H54 (cell line): ENCODE results near the gene EXOSC10.
"Not testable (repeated sequence)": the region's sequence is repeated elsewhere in the genome, so short reads cannot be mapped to it uniquely, and the experiment has no call there.

Experiments used
- DNase-seq: peaks from one replicate; pipeline ENCODE4 v3.0.0; 2011; ENCODE audit warnings: low spot score, mixed read lengths; ENCODE audit not compliant: insufficient read length
- FAIRE-seq: peaks from 3 replicates; lab custom pipeline; 2011; peaks lifted over from hg19 to GRCh38; lab: Jason Lieb, UNC
- POLR2A ChIP-seq: IDR thresholded peaks from 2 replicates; pipeline ENCODE4 v1.6.1; 2011; ENCODE audit warnings: low read depth, mild to moderate bottlenecking, low read length

Gene EXOSC10

DNA sequence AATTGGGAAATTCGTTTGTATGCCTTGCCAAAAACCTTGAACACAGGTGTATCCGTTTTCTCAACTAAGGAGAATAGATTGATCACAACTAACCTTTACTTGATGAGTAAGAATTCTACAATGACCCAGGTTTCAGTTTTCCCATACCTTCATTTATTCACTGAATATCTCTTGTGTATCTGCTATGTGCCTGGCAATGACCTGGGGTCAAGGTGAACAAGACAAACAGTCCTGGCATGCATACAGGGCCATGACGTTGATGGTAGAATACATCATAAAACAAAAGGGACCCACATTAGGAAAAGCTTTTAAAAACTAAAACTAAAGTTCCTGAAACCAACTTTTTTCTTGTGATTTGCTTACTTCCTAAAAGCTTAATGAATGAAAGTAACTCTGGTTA is 32.1 kb upstream of the EXOSC10 start:
- FAIRE-seq (no peak), DNase-seq (no peak)
- TF ChIP-seq POLR2A: no peak

DNA sequence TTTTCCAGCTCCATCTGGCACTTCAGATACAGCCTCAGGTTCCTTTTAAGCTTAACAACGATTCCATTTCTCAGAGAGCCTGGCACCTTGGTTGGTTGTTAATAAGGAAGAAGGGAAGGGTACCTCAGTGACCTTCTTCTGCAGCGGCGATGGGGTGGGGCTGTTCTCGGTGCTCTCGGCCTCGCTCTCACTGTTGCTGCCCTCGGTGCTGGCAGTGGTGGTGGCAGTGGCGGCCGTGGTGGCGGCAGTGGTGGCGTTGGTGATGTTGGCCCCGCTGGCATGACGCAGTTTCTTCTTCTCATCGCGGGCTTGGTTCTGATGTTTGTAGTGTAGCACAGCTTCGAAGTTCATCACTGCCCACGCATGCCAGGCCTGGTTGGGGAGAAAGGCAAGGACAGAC is 30.7 kb upstream of the EXOSC10 start:
- FAIRE-seq: no peak
- DNase-seq: no peak
- no peak for TF ChIP-seq POLR2A

- no peak for FAIRE-seq
- TF ChIP-seq POLR2A: no peak
- DNase-seq: no peak
Observed at GRCh38 chr1:11129649-11130390, 30.2 kb upstream of the EXOSC10 start.

DNA sequence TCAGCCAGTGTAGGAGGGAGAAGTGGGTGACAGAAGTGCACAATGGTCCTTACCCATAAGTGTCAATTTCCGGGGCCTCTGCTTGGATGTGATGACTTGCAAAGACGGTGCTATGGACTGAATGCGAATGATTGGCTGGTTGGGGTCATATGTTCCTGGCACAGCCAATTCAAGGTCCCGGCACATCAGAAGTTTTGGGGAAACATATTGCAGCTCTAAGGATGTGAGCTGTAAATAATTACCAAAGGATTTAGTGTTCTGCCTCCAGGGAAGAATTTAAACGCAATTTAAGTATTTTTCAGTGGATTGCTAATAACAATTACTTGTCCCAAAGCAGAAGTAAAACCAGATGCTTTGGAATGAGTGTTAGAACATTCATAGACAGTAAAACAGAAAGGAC is 26.9 kb upstream of the EXOSC10 start:
- FAIRE-seq (no peak), DNase-seq (no peak)
- TF ChIP-seq POLR2A: no peak

DNA sequence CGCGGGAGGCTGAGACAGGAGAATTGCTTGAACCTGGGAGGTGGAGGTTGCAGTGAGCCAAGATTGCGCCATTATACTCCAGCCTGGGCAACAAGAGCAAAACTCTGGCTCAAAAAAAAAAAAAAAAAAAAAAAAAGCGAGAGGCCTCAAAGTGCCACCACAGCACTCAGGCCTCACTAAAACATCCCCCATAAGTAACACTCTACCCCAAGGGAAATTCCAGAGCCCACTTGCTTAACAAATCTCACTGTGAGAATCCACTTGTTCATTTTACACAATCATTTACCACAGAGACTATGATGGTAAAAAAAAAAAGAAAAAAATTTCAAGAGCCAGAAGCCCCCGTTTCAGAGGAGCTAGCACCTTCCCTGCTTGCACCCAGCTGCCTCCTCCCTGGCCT is 26.3 kb upstream of the EXOSC10 start:
- DNase-seq (no peak), FAIRE-seq (no peak)
- no peak for TF ChIP-seq POLR2A

- FAIRE-seq: no peak
- no peak for TF ChIP-seq POLR2A
Observed at GRCh38 chr1:11124965-11125364, 25.3 kb upstream of the EXOSC10 start.

GRCh38 chr1:11116318-11116717 is 16.6 kb upstream of the EXOSC10 start:
- no peak for TF ChIP-seq POLR2A
- no peak for DNase-seq
- FAIRE-seq: no peak

More at GRCh38 chr1:11124965-11125364, 25.3 kb upstream of the EXOSC10 start:
- no peak for DNase-seq

- FAIRE-seq: no peak
- TF ChIP-seq POLR2A: no peak
Observed at GRCh38 chr1:11114966-11115365, 15.3 kb upstream of the EXOSC10 start.

GRCh38 chr1:11109047-11109760 is 9.5 kb upstream of the EXOSC10 start:
- TF ChIP-seq POLR2A: no peak
- DNase-seq (no peak), FAIRE-seq (no peak)

More at GRCh38 chr1:11114966-11115365, 15.3 kb upstream of the EXOSC10 start:
- DNase-seq: no peak

- DNase-seq: no peak
- no peak for TF ChIP-seq POLR2A
- no peak for FAIRE-seq
Observed at GRCh38 chr1:11107599-11107998, 7.9 kb upstream of the EXOSC10 start.

DNA sequence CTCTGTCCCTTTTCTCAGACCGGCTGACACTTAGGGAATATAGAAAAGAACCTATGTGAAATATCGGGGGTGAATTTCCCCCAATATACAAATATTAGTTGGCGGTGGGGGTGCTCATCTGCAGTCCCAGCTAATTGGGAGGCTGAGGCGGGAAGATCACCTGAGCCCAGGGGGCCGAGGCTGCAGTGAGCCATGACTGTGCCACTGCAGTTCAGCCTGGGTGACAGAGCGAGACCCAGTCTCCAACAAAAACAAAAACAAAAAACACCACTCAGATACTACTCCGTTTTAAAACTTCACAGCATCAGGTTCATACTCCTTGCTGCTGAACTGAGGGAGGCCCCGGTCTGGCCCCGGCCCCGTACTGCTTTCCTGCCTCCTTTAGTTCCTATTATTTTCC is 5.9 kb upstream of the EXOSC10 start:
- TF ChIP-seq POLR2A: no peak
- DNase-seq (no peak), FAIRE-seq (no peak)

- TF ChIP-seq POLR2A: no peak
- no peak for FAIRE-seq
Observed at GRCh38 chr1:11101347-11101746, 1.7 kb upstream of the EXOSC10 start.

DNA sequence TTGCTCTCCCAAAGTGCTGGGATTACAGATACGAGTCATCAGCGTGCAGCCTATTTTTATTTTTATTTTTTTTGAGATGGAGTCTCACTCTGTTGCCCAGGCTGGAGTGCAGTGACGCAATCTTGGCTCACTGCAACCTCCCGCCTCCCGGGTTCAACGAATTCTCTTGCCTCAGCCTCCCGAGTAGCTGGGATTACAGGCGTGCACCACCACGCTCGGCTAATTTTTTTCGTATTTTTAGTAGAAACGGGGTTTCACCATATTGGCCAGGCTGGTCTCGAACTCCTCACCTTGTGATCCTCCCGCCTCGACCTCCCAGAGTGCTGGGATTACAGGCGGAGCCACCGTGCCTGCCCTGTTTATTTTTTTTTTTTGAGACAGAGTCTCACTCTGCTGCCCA is 1.1 kb upstream of the EXOSC10 start:
- not testable (repeated sequence) for FAIRE-seq, DNase-seq

More at GRCh38 chr1:11101347-11101746, 1.7 kb upstream of the EXOSC10 start:
- DNase-seq: no peak

DNA sequence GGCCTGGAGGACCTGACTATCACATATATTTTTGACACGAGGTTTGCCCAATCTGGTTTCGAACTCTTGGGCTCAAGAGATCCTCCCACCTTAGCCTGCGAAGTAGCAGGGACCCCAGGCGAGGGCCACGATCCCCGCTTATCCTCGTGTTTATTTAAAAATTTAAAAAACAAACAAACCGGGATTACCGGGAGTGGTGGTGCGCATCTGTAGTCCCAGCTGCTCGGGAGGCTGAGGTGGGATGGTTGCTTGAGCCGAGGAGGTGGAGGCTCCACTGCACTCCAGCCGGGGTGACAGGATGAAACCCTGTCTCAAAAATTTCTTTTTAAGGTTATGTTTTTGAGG is 452 bp upstream of the EXOSC10 start:
- DNase-seq: no peak
- no peak for TF ChIP-seq POLR2A
- no peak for FAIRE-seq

- TF ChIP-seq POLR2A: no peak
- DNase-seq (no peak), FAIRE-seq (no peak)
Observed at GRCh38 chr1:11098931-11099309, 749 bp downstream of the EXOSC10 start.

DNA sequence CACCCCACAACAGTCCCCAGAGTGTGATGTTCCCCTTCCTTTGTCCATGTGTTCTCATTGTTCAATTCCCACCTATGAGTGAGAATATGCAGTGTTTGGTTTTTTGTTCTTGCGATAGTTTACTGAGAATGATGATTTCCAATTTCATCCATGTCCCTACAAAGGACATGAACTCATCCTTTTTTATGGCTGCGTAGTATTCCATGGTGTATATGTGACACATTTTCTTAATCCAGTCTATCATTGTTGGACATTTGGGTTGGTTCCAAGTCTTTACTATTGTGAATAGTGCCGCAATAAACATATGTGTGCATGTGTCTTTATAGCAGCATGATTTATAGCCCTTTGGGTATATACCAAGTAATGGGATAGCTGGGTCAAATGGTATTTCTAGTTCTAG is 15.9 kb downstream of the EXOSC10 start:
- FAIRE-seq, DNase-seq: not testable (repeated sequence)
